HG03139 (cell line): ENCODE results near the gene PTPRG.
"Not testable (repeated sequence)": the region's sequence is repeated elsewhere in the genome, so short reads cannot be mapped to it uniquely, and the experiment has no call there.

Source experiments
- ATAC-seq: cut with Tn5 transposase; IDR thresholded peaks from one replicate; pipeline ENCODE4 v1.9.1; 2021; ENCODE audit not compliant: unreplicated experiment

PTPRG gene

GRCh38 chr3:61681636-61682035 lies 120.3 kb downstream of the PTPRG start:
- ATAC-seq: no peak

GRCh38 chr3:61682671-61683548 lies 121.5 kb downstream of the PTPRG start:
- no peak for ATAC-seq

- ATAC-seq: no peak
These were observed 122.3 kb downstream of the PTPRG start for GRCh38 chr3:61683549-61684236.

GRCh38 chr3:61684386-61684785 lies 123.0 kb downstream of the PTPRG start:
- ATAC-seq: no peak

GRCh38 chr3:61685755-61686154 lies 124.4 kb downstream of the PTPRG start:
- no peak for ATAC-seq

GRCh38 chr3:61686228-61686648 lies 124.9 kb downstream of the PTPRG start:
- no peak for ATAC-seq

- no peak for ATAC-seq
These were observed 125.8 kb downstream of the PTPRG start for GRCh38 chr3:61687206-61687605.

- no peak for ATAC-seq
These were observed 126.4 kb downstream of the PTPRG start for GRCh38 chr3:61687663-61688306.

- no peak for ATAC-seq
These were observed 127.1 kb downstream of the PTPRG start for GRCh38 chr3:61688307-61688984.

- ATAC-seq: no peak
These were observed 128.6 kb downstream of the PTPRG start for GRCh38 chr3:61690016-61690415.

- no peak for ATAC-seq
These were observed 130.1 kb downstream of the PTPRG start for GRCh38 chr3:61691466-61691865.

GRCh38 chr3:61697301-61697700 lies 135.9 kb downstream of the PTPRG start:
- no peak for ATAC-seq

GRCh38 chr3:61698278-61699072 lies 137.1 kb downstream of the PTPRG start:
- ATAC-seq: not testable (repeated sequence)

GRCh38 chr3:61699622-61700021 lies 138.3 kb downstream of the PTPRG start:
- ATAC-seq: no peak

GRCh38 chr3:61701011-61701410 lies 139.6 kb downstream of the PTPRG start:
- no peak for ATAC-seq

- no peak for ATAC-seq
These were observed 141.1 kb downstream of the PTPRG start for GRCh38 chr3:61702453-61702852.

- no peak for ATAC-seq
These were observed 143.4 kb downstream of the PTPRG start for GRCh38 chr3:61704807-61705206.

GRCh38 chr3:61707492-61707891 lies 146.1 kb downstream of the PTPRG start:
- no peak for ATAC-seq

- not testable (repeated sequence) for ATAC-seq
These were observed 149.5 kb downstream of the PTPRG start for GRCh38 chr3:61710920-61711319.

GRCh38 chr3:61714225-61714624 lies 152.9 kb downstream of the PTPRG start:
- ATAC-seq: no peak
